DND-41 (cell line): ENCODE data around the gene NF1.

ENCODE experiments used
- ATAC-seq: fragments of 200-7000 bp; cut with Tn5 transposase; 3 replicates; pipeline ENCODE4 v1.9.1; 2021; ENCODE audit warnings: low read depth; ENCODE audit not compliant: insufficient read depth
- DNase-seq: peaks from one replicate; pipeline ENCODE4 v3.0.0-alpha.2; 2020
- H2AFZ ChIP-seq: 2 replicates; pipeline ENCODE4 v1.6.0; 2012; ENCODE audit warnings: low read depth, low read length
- H3K27ac ChIP-seq: 2 replicates; pipeline ENCODE4 v1.5.1; 2012; ENCODE audit warnings: low read length, inconsistent platforms
- H3K27me3 ChIP-seq: fragments of 200-600 bp; sonication (generic); 2 replicates; pipeline ENCODE4 v1.6.0; 2012; ENCODE audit warnings: low read length, mild to moderate bottlenecking, inconsistent platforms; ENCODE audit not compliant: insufficient read depth, poor library complexity
- H3K36me3 ChIP-seq: 2 replicates; pipeline ENCODE4 v1.5.1; 2012; ENCODE audit warnings: low read length, inconsistent platforms; ENCODE audit not compliant: insufficient read depth
- H3K4me1 ChIP-seq: 2 replicates; pipeline ENCODE4 v1.5.1; 2012; ENCODE audit warnings: mild to moderate bottlenecking, low read length; ENCODE audit not compliant: insufficient read depth
- H3K4me2 ChIP-seq: 2 replicates; pipeline ENCODE4 v1.6.0; 2012; ENCODE audit warnings: mild to moderate bottlenecking, moderate library complexity, low read length, inconsistent platforms; ENCODE audit not compliant: insufficient read depth
- H3K4me3 ChIP-seq, 2 experiments: fragments of 200-600 bp in 1 of 2; shearing (Covaris generic) in 1 of 2; 2 replicates each; pipeline ENCODE4 v1.5.1; 2012 to 2016; ENCODE audit warnings: inconsistent platforms in 2 of 2, low read length in 2 of 2, mild to moderate bottlenecking in 2 of 2, low read depth in 1 of 2, moderate library complexity in 1 of 2
- H3K79me2 ChIP-seq: 2 replicates; pipeline ENCODE4 v1.6.0; 2012; ENCODE audit warnings: low read length, inconsistent platforms; ENCODE audit not compliant: insufficient read depth
- H3K9ac ChIP-seq: 2 replicates; pipeline ENCODE4 v1.6.0; 2012; ENCODE audit warnings: low read depth, mild to moderate bottlenecking, inconsistent platforms, low read length, moderate library complexity
- H3K9me3 ChIP-seq: 2 replicates; pipeline ENCODE4 v1.5.1; 2012; ENCODE audit warnings: low read length, moderate library complexity, mild to moderate bottlenecking, inconsistent platforms; ENCODE audit not compliant: insufficient read depth, severe bottlenecking
- H4K20me1 ChIP-seq: 2 replicates; pipeline ENCODE4 v1.6.0; 2012; ENCODE audit warnings: low read length; ENCODE audit not compliant: insufficient read depth
- EZH2 ChIP-seq: IDR thresholded peaks from 3 replicates; pipeline ENCODE4 v1.6.1; 2012; ENCODE audit warnings: borderline replicate concordance, low read depth, mild to moderate bottlenecking, moderate library complexity, low read length, inconsistent platforms; ENCODE audit not compliant: severe bottlenecking
- TF ChIP-seq, protein P1 (sequence below): IDR thresholded peaks from 2 replicates; pipeline ENCODE4 v1.5.1; 2012; ENCODE audit warnings: borderline replicate concordance, low read length, moderate library complexity, mild to moderate bottlenecking; ENCODE audit not compliant: poor library complexity, severe bottlenecking; ENCODE audit errors: extremely low read depth

Gene NF1

DNA sequence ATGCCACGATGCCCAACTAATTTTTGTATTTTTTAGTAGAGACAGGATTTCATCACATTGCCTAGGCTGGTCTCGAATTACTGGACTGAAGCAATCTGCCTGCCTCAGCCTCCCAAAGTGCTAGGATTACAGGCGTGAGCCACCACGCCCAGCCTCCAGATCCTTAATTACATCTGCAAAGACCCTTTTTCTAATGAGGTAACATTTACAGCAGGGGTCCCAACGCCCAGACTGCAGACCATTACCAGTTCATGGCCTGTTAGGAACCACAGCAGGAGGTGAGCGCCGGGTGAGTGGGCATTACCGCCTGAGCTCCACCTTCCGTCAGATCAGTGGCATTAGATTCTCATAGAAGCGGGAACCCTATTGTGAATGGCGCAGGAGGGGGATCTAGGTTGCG lies 292.7 kb downstream of the NF1 start:
- no peak overlapping the region for H2AFZ ChIP-seq
- no peak for DNase-seq
- no peak overlapping the region for H3K9ac ChIP-seq
- no peak overlapping the region for H3K4me3 ChIP-seq
- peaks cover 1% of the 10 kb centered on the region; the same call in 1 of the 2 replicates for H3K36me3 ChIP-seq
- H3K4me1 ChIP-seq, result no peaks in the 10 kb centered on the region
- H3K27ac ChIP-seq, result no peak overlapping the region
- no peak for TF ChIP-seq EZH2
- TF ChIP-seq, protein P1, sequence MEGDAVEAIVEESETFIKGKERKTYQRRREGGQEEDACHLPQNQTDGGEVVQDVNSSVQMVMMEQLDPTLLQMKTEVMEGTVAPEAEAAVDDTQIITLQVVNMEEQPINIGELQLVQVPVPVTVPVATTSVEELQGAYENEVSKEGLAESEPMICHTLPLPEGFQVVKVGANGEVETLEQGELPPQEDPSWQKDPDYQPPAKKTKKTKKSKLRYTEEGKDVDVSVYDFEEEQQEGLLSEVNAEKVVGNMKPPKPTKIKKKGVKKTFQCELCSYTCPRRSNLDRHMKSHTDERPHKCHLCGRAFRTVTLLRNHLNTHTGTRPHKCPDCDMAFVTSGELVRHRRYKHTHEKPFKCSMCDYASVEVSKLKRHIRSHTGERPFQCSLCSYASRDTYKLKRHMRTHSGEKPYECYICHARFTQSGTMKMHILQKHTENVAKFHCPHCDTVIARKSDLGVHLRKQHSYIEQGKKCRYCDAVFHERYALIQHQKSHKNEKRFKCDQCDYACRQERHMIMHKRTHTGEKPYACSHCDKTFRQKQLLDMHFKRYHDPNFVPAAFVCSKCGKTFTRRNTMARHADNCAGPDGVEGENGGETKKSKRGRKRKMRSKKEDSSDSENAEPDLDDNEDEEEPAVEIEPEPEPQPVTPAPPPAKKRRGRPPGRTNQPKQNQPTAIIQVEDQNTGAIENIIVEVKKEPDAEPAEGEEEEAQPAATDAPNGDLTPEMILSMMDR, result no peak
- H3K9me3 ChIP-seq, result no peaks in the 10 kb centered on the region
- H3K4me2 ChIP-seq, result no peak overlapping the region
- H3K27me3 ChIP-seq, result no peaks in the 10 kb centered on the region
- no peak for ATAC-seq
- H3K79me2 ChIP-seq, result no peaks in the 10 kb centered on the region
- H4K20me1 ChIP-seq, result no peaks in the 10 kb centered on the region

DNA sequence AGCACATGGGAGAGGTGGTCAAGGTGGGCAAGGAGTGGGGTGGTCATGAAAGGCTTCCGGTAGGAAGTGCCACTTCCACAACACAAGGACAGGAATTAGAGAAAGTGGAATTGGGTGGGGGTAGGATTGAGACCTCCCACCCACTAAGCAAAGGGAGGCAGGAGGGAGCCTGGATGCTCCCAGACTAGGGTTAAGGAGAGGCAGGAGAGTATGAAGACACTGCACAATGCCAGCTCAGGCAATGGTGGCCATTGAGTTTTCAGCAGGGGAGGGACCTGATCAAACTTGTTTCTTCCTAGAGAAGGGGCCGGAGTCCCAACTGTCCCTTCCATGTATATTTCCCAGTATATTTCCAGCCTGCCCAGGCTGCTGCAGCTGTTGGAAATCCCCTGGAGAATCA lies 293.6 kb downstream of the NF1 start:
- no peak for ATAC-seq
- H3K4me2 ChIP-seq, result no peak overlapping the region

DNA sequence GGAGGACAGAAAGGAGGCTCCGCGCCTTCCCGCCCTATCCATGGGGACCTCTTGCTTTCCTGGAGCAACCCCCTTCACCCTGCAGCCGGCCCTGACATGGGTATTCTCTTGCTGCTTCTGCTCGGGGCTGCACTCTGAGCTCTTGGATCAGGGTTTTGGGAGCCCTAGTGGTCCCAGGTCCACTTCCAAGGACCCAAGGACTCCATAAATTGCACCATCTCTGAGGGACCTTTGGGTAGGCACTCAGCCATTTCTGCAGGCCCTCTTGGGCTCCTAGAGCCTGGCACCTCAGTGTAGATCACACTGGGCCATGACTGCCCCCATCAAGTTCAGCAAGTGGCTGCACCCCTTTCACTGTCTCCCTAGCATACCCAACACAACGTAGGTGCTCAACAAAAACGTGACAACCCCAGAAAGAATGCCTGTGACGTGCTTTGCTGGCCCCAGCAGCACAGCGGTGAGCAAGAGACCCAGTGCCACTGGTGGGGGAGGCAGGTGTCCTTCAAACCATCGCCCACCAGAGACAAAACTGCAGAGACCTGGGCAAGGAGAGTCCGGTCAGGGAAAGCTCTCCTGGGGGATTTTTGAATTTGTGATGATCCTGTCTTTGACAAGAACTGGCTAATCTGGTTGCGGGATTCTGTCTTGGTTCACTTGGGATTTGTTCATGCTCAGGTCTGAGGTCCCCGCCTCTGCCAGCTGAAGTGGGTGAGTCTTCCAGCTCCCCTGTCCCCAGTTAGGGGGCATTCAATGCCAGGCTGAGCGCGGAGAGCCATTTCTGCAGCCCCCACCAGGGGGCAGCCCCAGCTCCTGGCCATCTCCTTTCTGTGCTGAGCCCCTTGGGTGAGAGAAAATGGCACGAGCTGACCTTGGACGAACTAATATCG lies 294.2 kb downstream of the NF1 start:
- no peak overlapping the region for H3K9ac ChIP-seq
- H3K4me3 ChIP-seq, result no peak overlapping the region
- H4K20me1 ChIP-seq, result no peaks in the 10 kb centered on the region
- no peaks in the 10 kb centered on the region for H3K36me3 ChIP-seq
- H3K4me2 ChIP-seq, result no peak overlapping the region
- TF ChIP-seq, protein P1, result peak; percentile 71
- TF ChIP-seq EZH2, result no peak
- peak; percentile 36 for DNase-seq
- peak; percentile 63 for ATAC-seq
- no peak overlapping the region for H3K27ac ChIP-seq
- H3K79me2 ChIP-seq, result no peaks in the 10 kb centered on the region
- H3K27me3 ChIP-seq, result no peaks in the 10 kb centered on the region
- H3K9me3 ChIP-seq, result no peaks in the 10 kb centered on the region
- no peaks in the 10 kb centered on the region for H3K4me1 ChIP-seq
- H2AFZ ChIP-seq, result no peak overlapping the region

More for the DNA sequence above, 293.6 kb downstream of the NF1 start:
- Histone ChIP-seq H3K4me1 (no peaks in the 10 kb centered on the region), H2AFZ (no peak overlapping the region), H3K9ac (no peak overlapping the region), H3K79me2 (no peaks in the 10 kb centered on the region), H3K27me3 (no peaks in the 10 kb centered on the region), H4K20me1 (no peaks in the 10 kb centered on the region), H3K4me3 (no peak overlapping the region), H3K27ac (no peak overlapping the region), H3K9me3 (no peaks in the 10 kb centered on the region), H3K36me3 (no peaks in the 10 kb centered on the region)
- TF ChIP-seq, protein P1, result no peak
- no peak for TF ChIP-seq EZH2
- DNase-seq, result no peak
